ENCODE data around the gene OR2F1.
"Not testable (repeated sequence)": the region's sequence is repeated elsewhere in the genome, so short reads cannot be mapped to it uniquely, and the experiment has no call there.

OR2F1 gene

GRCh38 chr7:143958781-143959180 lies 4.1 kb downstream of the OR2F1 start:
- DNase-seq = no peak

DNA sequence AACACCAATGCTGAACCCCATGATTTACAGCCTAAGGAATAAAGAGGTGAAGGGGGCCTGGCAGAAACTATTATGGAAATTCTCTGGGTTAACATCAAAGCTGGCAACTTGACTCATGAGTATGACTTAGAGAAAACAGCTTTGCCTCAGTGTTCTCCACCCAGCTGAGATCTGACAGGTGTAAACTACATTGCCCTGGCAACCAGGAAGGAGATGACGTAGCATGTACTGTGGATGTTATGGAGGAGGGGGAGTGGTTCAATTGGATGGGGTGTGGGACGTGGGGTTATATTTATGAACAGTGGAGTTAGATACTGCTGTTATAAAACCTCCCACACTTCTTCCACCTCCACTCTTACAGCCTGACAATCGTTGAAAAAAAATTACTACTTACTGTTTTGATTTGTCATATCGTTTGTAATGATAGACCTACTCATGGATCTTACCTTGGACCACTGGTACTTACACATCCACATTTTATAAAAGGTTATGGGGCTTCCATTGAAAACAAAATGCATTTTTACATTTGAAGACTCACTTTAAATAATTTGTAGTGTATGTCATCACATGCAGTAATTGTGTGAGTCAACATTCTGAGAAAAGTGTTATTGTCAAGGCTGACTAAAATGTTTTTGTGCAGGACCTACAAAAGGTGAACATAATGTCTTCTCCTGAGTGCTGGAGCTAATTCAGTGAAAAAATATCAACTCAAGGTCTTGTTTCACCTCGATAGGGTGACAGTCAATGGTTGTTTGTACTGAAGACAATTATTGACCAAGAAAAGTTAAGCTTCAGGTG lies 6.4 kb downstream of the OR2F1 start:
- DNase-seq = no peak

GRCh38 chr7:143965280-143965679 lies 10.6 kb downstream of the OR2F1 start:
- no peak for DNase-seq

DNA sequence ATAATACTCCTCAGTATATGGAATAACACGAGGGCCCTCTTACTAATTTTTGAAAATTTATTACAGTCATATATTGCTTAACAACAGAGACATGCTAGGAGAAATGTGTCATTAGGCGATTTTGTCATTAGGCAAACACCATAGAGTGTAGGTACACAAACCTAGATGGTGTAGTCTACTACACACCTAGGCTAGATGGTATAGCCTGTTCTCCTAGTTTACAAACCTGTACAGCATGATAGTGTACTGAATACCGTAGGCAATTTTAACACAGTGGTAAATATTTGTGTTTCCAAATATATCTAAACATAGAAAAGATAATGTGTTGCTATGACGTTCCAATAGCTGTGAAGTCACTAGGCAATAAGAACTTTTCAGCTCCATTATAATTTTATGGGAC lies 12.8 kb downstream of the OR2F1 start:
- DNase-seq = no peak

DNA sequence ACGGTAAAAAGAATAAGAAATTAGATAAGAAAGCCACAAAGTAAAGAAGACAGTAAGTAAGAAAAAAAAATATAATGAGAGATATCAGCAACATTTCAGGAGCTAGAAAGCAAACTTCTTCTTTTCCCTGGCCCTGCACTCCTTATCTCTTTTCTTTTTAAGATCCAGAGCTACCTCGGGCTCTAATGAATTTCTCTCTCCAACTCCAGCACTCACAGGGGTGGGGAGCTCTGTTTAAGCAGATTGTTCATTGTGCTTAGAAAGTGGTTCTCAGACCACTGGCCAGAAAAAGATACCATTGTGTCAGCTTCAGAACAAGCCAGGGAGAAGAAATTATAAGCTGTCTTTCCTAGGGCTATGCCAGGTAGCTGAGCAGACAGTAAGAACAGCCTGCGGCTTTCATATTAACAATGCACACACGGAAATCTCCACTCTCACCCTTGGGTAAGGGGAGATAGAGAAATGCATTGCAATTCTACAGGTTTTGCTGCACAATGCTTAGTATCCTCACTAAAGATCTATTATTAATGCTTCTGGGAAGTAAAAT lies 19.3 kb downstream of the OR2F1 start:
- no peak for DNase-seq

DNA sequence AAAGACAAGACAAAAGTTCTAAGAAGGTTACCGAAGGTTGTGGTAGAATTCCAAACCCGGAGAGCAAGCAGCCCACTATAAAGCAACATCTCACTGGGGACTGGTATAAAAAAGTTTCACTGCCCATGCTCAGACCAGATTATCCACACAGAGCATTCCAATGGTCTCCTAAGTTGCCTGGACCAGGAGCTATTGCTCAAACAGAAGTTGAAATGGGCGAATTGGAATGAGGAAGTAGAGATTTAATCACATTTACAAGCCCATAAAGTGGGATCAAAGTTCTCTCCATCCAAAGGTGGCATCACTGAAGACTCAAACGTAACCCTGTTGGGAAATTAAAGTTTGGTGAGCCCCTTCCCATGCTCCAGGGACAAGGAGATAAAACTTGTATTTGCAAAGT lies 19.8 kb downstream of the OR2F1 start:
- DNase-seq = no peak

GRCh38 chr7:143975617-143976016 lies 21.0 kb downstream of the OR2F1 start:
- DNase-seq = no peak

DNA sequence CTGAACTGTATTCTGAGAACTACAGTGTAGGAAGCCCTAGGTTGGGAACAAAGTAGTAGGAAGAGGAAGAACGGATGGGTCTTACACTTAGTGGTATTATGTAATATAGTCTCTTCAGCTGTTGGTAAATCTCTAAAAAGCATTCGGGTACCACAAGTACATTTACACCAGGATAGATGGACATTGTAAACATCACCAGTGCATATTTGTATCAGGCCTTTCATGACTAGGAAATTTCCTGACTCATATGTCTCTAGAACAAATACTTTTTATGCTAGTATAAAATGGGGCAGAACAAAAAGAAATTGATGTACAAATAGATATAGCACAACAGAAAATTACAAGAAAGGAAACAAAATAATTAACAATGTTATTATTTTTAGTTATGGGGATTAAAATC lies 23.9 kb downstream of the OR2F1 start:
- DNase-seq = no peak

DNA sequence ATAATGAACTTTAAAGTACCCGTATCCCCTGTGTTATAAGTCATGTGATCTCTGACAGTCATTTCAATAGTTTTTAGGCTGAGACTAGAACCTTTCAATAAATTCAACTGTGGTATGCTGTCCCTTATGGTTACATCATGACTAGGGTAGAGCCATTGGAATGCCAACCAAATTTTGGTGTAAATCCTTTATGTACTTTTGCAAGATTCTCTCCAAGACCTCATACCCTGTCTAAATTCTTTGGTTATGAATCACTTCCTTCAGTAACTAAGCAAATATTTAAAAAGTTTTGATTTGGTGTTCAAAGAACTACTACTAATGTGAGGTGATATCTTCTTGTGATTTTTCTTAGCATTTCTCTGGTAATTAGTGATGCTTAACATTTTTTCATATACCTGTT lies 24.7 kb downstream of the OR2F1 start:
- no peak for DNase-seq

GRCh38 chr7:143979998-143980397 lies 25.4 kb downstream of the OR2F1 start:
- no peak for DNase-seq

GRCh38 chr7:143980746-143981510 lies 26.3 kb downstream of the OR2F1 start:
- DNase-seq = no peak

- no peak for DNase-seq
Measured at GRCh38 chr7:143983960-143984359, 29.3 kb downstream of the OR2F1 start.

DNA sequence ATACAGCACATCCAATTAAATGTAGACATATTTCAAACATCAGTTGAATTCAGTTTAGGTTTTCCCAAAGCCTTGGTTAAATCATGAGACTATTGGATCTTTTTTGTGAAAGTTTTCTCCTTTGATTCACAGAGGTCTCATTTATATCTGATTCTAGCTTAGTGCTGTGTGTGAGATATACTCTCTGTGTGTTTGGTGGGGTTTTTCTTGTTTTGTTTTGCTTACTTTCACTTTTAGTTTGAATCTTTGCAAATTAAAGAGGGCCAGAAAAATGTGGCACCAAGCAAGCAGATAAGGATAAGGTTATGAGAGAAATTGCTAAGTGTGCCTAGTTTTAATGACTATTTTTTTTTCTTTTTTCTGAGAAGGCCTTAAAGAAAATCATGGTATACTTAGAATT lies 32.9 kb downstream of the OR2F1 start:
- DNase-seq = no peak

DNA sequence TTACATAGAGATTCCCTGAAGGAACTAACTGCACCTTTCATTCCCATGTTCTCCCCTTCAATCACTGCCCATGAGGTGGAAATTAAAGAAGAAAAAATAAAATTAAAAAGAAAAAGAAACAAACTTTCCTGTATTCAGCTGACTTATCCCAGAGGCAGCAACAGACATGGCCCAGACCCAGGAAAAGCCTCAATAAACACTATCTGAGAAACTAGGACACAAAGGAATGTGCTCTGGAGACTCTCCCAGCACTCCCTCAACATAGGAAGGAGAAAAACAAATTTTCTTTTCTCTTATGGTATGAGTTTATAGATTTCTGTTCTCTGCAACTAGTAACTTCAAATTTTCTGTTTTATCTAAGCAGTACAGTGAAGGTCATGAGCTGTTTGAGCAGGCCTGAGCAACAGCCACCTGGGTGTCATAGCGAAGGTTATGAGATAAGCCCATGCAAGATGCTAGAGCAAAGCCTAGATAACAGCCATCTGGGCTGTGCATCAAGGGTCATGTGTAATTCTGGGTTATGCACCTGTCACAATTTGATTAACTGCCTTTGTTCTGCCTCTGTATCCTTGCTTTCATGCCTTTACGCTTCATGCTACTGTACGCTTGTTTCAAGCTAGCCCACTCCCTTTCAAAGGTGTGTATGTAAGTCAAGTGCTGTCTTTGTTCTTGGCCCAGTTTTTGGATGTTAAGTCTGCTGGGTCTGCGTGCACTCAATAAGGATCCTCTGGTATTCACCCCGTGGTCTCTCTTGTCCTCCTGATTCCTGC lies 34.5 kb downstream of the OR2F1 start:
- no peak for DNase-seq

GRCh38 chr7:143992670-143993069 lies 38.0 kb downstream of the OR2F1 start:
- DNase-seq = no peak

DNA sequence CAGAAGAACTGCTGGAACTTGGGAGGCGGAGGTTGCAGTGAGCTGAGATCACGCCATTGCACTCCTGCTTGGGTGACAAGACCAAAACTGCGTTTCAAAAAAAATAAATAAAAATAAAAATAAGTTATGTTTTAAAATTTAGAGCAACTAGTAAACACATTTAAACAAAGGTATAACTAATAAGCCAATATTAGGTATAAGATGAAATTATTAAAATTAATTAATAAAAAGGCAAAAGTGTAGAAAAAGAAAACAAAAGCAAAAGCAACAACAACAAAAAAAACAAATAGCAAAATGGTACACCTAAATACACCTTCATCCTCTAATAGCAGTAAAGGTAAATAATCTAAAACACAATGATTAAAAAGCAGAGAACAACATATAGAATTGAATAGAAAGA lies 39.3 kb downstream of the OR2F1 start:
- no peak for DNase-seq

DNA sequence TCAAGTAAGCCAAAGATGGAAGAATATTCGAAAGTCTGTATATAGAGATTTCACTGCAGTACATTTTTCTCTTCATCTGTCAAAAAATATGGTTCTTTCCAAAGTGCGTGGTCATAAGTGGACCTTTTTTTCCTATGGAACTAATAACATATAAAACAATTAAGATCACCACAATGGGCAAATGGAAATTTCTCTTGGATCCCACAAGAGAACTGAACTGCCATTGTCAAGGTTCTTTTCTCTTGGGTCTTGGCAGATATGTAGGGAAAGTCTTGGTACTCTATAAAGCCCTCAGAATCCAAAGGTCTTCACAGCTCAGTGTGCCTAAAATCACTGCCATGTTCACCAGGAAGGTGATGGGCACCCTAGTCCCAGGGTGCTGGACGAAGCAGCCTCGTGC lies 45.4 kb downstream of the OR2F1 start, which contains the start of gene OR6B1:
Gene OR6B1, plus strand, starts transcription at position 301 of the 400 bp plus-strand sequence. CDS start 3,677 bp downstream, outside the sequence.
- no peak for DNase-seq

- no peak for DNase-seq
Measured at GRCh38 chr7:144001543-144001942, 46.9 kb downstream of the OR2F1 start.

DNA sequence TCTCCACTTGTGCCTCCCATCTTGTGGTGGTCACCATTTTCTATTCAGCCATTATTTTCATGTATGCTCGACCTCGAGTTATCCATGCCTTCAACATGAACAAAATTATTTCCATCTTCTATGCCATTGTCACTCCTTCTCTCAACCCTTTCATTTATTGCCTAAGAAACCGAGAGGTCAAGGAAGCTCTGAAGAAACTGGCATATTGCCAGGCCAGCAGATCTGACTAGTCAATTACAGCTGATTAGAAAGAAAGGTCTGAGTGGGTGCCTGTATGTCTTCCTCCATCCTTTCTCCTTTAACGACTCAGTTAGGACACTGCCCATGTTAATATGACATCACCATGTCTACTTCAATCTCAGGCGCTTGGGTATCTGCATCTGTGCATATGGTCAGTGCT lies 50.1 kb downstream of the OR2F1 start:
- no peak for DNase-seq

- no peak for DNase-seq
Measured at GRCh38 chr7:144006029-144006691, 51.5 kb downstream of the OR2F1 start.

GRCh38 chr7:144006692-144007042 lies 52.0 kb downstream of the OR2F1 start:
- no peak for DNase-seq

GRCh38 chr7:144009361-144009760 lies 54.7 kb downstream of the OR2F1 start:
- DNase-seq = no peak

- DNase-seq = not testable (repeated sequence)
Measured at GRCh38 chr7:144010061-144010460, 55.4 kb downstream of the OR2F1 start.
